Measurements from ENCODE around the gene TOMM34. TPM values are rescaled to one million over a fixed set of nuclear protein-coding genes. Genes with fewer than 3 reads are reported as not detected.
A peak's percentile ranks its signal among the peaks of the same experiment; 100 is the strongest.

Gene TOMM34
- polyA plus RNA-seq, 1 of the 3 experiments (the other 2 are of a cell fraction) = 40.5 TPM

DNA sequence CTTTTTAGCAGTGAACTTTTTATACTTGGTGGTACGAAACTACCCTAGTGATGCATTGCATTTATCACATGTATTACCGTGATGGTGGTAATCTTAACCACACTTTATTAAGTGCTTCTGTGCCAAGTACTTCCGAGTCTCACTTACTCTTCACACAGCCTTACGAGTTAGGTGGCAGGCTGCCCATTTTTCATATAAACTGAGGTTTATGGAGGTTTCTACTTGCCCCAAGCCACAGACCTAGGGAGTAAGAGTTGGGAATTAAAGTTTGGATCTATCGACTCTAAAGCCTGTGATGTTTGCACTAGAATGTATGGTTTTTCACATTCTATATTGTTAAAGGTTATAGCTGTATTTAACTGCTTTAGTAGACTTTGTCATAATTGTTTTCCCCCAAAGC, 55.8 kb downstream of the TOMM34 start:
- CTCF ChIA-PET = interaction anchor here (1.7 kb wide), 1 partner anchor 119 kb away, joined by 4 read pairs; no protein-coding TSS in a partner anchor
- H3K4me1 ChIP-seq (ENCODE audit: control insufficient read depth in 1 of 2, insufficient read depth in 2 of 2, low read depth in 1 of 2, low read length in 1 of 2) = peaks cover 0 to 5% of the 10 kb centered on the region in 2 experiments; a peak in 1 of 4 replicates

DNA sequence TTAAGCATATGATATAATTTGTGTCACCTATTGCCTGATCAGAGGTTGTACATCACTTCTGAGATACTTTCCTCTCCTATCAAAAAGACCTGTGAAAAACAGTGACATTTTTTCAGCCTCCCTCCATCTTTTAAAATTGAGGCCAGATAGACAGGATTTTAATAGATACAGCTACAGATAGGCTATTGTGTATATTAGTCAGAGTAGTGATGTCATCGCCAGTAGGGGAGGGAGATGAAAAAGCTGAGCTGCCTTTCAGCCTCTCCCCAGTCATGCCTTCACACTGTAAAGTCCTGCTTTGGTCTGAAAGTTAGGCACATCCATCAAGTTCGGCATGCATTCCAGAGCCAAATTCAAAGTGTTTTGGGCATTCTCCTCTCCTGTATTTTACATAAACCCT, 58.2 kb downstream of the TOMM34 start:
- DNase-seq = no peak
- Histone ChIP-seq H3K4me1 (ENCODE audit: control insufficient read depth in 1 of 2, insufficient read depth in 2 of 2, low read depth in 1 of 2, low read length in 1 of 2) (peaks cover 0 to 2% of the 10 kb centered on the region in 2 experiments; a peak in 1 of 4 replicates), H3F3A (replicated peaks; ENCODE audit: insufficient read depth) (peaks cover 18% of the 10 kb centered on the region), H3K27me3 (ENCODE audit: insufficient read depth) (no peaks in the 10 kb centered on the region), H4K20me1 (ENCODE audit: insufficient read depth) (peaks cover 84% of the 10 kb centered on the region), H3K9me3 (no peaks in the 10 kb centered on the region), H3K4me3 (ENCODE audit: low read depth in 2 of 2, low read length in 1 of 2) (no peak overlapping the region), H3K36me3 (replicated peaks in 1 of 2; ENCODE audit: control insufficient read depth in 1 of 2, insufficient read depth in 2 of 2, low read length in 1 of 2) (peaks cover 49 to 68% of the 10 kb centered on the region in 2 experiments), H2AFZ (ENCODE audit: low read depth) (no peak overlapping the region), H3K79me2 (ENCODE audit: insufficient read depth) (peaks cover 90% of the 10 kb centered on the region), H3K9me2 (no peaks in the 10 kb centered on the region), H3K27ac (ENCODE audit: low read depth in 2 of 2, low read length in 1 of 2) (no peak overlapping the region), H3K9ac (no peak overlapping the region), H3K4me2 (no peak overlapping the region)
- ChIA-PET CTCF (interaction anchor here (2.2 kb wide), 1 partner anchor 11 kb away, joined by 5 read pairs; no protein-coding TSS in a partner anchor), POLR2A (no interaction called here)
- peak; percentile 32; the same call in 1 of the 2 replicates for TF ChIP-seq FOSL2 (IDR thresholded peaks at IDR 0.05; ENCODE audit: borderline replicate concordance, low read depth)
- TF ChIP-seq, protein P1, sequence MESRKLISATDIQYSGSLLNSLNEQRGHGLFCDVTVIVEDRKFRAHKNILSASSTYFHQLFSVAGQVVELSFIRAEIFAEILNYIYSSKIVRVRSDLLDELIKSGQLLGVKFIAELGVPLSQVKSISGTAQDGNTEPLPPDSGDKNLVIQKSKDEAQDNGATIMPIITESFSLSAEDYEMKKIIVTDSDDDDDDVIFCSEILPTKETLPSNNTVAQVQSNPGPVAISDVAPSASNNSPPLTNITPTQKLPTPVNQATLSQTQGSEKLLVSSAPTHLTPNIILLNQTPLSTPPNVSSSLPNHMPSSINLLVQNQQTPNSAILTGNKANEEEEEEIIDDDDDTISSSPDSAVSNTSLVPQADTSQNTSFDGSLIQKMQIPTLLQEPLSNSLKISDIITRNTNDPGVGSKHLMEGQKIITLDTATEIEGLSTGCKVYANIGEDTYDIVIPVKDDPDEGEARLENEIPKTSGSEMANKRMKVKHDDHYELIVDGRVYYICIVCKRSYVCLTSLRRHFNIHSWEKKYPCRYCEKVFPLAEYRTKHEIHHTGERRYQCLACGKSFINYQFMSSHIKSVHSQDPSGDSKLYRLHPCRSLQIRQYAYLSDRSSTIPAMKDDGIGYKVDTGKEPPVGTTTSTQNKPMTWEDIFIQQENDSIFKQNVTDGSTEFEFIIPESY (IDR thresholded peaks at IDR 0.05; ENCODE audit: borderline replicate concordance, low read depth) = no peak
- WGBS (ENCODE audit: low lambda C conversion rate) = 58% methylated on average over 2 of the region's 2 CpGs

More for the DNA sequence above, 55.8 kb downstream of the TOMM34 start:
- Histone ChIP-seq H3K27me3 (ENCODE audit: insufficient read depth) (no peaks in the 10 kb centered on the region), H3K4me3 (ENCODE audit: low read depth in 2 of 2, low read length in 1 of 2) (no peak overlapping the region), H3K4me2 (no peak overlapping the region), H3K9me2 (no peaks in the 10 kb centered on the region), H2AFZ (ENCODE audit: low read depth) (no peak overlapping the region), H3K36me3 (replicated peaks in 1 of 2; ENCODE audit: control insufficient read depth in 1 of 2, insufficient read depth in 2 of 2, low read length in 1 of 2) (peaks cover 69 to 84% of the 10 kb centered on the region in 2 experiments), H3K9me3 (no peaks in the 10 kb centered on the region), H3K9ac (no peak overlapping the region), H3F3A (replicated peaks; ENCODE audit: insufficient read depth) (peaks cover 42% of the 10 kb centered on the region), H4K20me1 (ENCODE audit: insufficient read depth) (peaks cover 66% of the 10 kb centered on the region), H3K27ac (ENCODE audit: low read depth in 2 of 2, low read length in 1 of 2) (no peak overlapping the region), H3K79me2 (ENCODE audit: insufficient read depth) (peaks cover 67% of the 10 kb centered on the region)
- POLR2A ChIA-PET = no interaction called here
- 90% methylated on average over 5 of the region's 5 CpGs for WGBS (ENCODE audit: low lambda C conversion rate)
- DNase-seq = no peak
- no peak for TF ChIP-seq EZH2phosphoT487 (IDR thresholded peaks at IDR 0.05; ENCODE audit: borderline replicate concordance, low read depth)
- no peak for TF ChIP-seq CHD2 (IDR thresholded peaks at IDR 0.05; ENCODE audit: low read length, partially characterized antibody)

DNA sequence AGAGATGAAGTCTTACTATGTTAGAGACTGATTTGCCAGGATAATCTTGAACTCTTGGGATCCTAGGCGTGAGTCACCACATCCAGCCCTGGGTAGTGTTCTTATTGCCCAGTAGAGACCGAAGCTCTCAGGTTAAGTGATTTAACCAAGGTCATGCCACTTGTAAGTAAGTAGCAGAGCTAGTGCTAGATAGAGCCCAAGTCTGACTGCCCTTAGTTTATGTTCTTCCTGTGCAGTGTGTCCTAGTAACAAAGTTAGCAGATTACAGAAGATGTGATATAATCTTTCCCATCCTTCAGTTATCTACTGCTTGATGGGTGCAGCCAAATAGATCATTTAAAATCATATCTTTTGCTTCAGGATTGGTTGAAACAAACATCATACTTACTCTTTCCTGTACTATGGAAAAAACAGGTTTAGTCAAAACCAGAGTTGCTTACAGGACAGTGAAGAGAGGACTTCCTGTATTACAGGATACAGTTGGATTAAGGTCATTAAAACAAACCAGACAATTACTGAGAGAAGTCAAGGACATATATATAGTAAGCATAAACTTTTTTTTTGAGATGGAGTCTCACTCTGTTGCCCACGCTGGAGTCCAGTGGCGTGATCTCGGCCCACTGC, 59.9 kb downstream of the TOMM34 start:
- DNase-seq = no peak
- peaks cover 33 to 52% of the 10 kb centered on the region in 2 experiments for H3K36me3 ChIP-seq (replicated peaks in 1 of 2; ENCODE audit: control insufficient read depth in 1 of 2, insufficient read depth in 2 of 2, low read length in 1 of 2)
- 71% methylated on average over 4 of the region's 5 CpGs for WGBS (ENCODE audit: low lambda C conversion rate)
- no peaks in the 10 kb centered on the region for H3K9me2 ChIP-seq
- H3K4me1 ChIP-seq (ENCODE audit: control insufficient read depth in 1 of 2, insufficient read depth in 2 of 2, low read depth in 1 of 2, low read length in 1 of 2) = peaks cover 0 to 2% of the 10 kb centered on the region in 2 experiments; a peak in 2 of 4 replicates
- no peak overlapping the region for H3K9ac ChIP-seq
- H3K9me3 ChIP-seq = no peaks in the 10 kb centered on the region
- no peak overlapping the region for H3K4me3 ChIP-seq (ENCODE audit: low read depth in 2 of 2, low read length in 1 of 2)
- H2AFZ ChIP-seq (ENCODE audit: low read depth) = no peak overlapping the region
- no peaks in the 10 kb centered on the region for H3K27me3 ChIP-seq (ENCODE audit: insufficient read depth)
- H3K79me2 ChIP-seq (ENCODE audit: insufficient read depth) = peaks cover 100% of the 10 kb centered on the region
- H3K4me2 ChIP-seq = no peak overlapping the region
- CTCF ChIA-PET = interaction anchor here (0.5 kb wide), 1 partner anchor 17 kb away, joined by 3 read pairs; no protein-coding TSS in a partner anchor
- POLR2A ChIA-PET = no interaction called here
- H3F3A ChIP-seq (replicated peaks; ENCODE audit: insufficient read depth) = peaks cover 7% of the 10 kb centered on the region
- no peak overlapping the region for H3K27ac ChIP-seq (ENCODE audit: low read depth in 2 of 2, low read length in 1 of 2)
- H4K20me1 ChIP-seq (ENCODE audit: insufficient read depth) = peaks cover 96% of the 10 kb centered on the region
- TF ChIP-seq ELF1 (IDR thresholded peaks at IDR 0.05) (no peak), MEF2A (IDR thresholded peaks at IDR 0.05; ENCODE audit: borderline replicate concordance, low read depth) (no peak), POLR2AphosphoS5 (IDR thresholded peaks at IDR 0.05; ENCODE audit: low read depth, low read length) (no peak), TAF1 (IDR thresholded peaks at IDR 0.05; ENCODE audit: borderline replicate concordance, low read depth, low read length) (no peak), FOSL2 (IDR thresholded peaks at IDR 0.05; ENCODE audit: borderline replicate concordance, low read depth) (no peak), NRF1 (IDR thresholded peaks at IDR 0.05; ENCODE audit: low read depth, low read length) (no peak), GABPA (IDR thresholded peaks at IDR 0.05; ENCODE audit: low read depth) (no peak), TCF12 (IDR thresholded peaks at IDR 0.05) (no peak)
- TF ChIP-seq, protein P1 (IDR thresholded peaks at IDR 0.05; ENCODE audit: borderline replicate concordance, low read depth) = no peak
- TF ChIP-seq, protein P2, sequence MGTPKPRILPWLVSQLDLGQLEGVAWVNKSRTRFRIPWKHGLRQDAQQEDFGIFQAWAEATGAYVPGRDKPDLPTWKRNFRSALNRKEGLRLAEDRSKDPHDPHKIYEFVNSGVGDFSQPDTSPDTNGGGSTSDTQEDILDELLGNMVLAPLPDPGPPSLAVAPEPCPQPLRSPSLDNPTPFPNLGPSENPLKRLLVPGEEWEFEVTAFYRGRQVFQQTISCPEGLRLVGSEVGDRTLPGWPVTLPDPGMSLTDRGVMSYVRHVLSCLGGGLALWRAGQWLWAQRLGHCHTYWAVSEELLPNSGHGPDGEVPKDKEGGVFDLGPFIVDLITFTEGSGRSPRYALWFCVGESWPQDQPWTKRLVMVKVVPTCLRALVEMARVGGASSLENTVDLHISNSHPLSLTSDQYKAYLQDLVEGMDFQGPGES (IDR thresholded peaks at IDR 0.05; ENCODE audit: low read depth, low read length) = no peak
- TF ChIP-seq, protein P3, sequence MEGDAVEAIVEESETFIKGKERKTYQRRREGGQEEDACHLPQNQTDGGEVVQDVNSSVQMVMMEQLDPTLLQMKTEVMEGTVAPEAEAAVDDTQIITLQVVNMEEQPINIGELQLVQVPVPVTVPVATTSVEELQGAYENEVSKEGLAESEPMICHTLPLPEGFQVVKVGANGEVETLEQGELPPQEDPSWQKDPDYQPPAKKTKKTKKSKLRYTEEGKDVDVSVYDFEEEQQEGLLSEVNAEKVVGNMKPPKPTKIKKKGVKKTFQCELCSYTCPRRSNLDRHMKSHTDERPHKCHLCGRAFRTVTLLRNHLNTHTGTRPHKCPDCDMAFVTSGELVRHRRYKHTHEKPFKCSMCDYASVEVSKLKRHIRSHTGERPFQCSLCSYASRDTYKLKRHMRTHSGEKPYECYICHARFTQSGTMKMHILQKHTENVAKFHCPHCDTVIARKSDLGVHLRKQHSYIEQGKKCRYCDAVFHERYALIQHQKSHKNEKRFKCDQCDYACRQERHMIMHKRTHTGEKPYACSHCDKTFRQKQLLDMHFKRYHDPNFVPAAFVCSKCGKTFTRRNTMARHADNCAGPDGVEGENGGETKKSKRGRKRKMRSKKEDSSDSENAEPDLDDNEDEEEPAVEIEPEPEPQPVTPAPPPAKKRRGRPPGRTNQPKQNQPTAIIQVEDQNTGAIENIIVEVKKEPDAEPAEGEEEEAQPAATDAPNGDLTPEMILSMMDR (IDR thresholded peaks at IDR 0.05) = no peak

All from SK-N-SH (cell line).